B cell (primary cell): ENCODE data around the gene CC2D1B.

Experiments used
- EZH2 ChIP-seq: IDR thresholded peaks from 2 replicates; pipeline ENCODE4 v1.6.1; 2012; ENCODE audit warnings: borderline replicate concordance, low read depth, mild to moderate bottlenecking, moderate library complexity, low read length; ENCODE audit not compliant: insufficient read depth, poor library complexity, severe bottlenecking
- TF ChIP-seq, protein P1 (sequence below): fragments of 200-600 bp; IDR thresholded peaks from one replicate; pipeline ENCODE4 v1.8.0; 2022; ENCODE audit warnings: antibody characterized with exemption, mild to moderate bottlenecking

DNA sequence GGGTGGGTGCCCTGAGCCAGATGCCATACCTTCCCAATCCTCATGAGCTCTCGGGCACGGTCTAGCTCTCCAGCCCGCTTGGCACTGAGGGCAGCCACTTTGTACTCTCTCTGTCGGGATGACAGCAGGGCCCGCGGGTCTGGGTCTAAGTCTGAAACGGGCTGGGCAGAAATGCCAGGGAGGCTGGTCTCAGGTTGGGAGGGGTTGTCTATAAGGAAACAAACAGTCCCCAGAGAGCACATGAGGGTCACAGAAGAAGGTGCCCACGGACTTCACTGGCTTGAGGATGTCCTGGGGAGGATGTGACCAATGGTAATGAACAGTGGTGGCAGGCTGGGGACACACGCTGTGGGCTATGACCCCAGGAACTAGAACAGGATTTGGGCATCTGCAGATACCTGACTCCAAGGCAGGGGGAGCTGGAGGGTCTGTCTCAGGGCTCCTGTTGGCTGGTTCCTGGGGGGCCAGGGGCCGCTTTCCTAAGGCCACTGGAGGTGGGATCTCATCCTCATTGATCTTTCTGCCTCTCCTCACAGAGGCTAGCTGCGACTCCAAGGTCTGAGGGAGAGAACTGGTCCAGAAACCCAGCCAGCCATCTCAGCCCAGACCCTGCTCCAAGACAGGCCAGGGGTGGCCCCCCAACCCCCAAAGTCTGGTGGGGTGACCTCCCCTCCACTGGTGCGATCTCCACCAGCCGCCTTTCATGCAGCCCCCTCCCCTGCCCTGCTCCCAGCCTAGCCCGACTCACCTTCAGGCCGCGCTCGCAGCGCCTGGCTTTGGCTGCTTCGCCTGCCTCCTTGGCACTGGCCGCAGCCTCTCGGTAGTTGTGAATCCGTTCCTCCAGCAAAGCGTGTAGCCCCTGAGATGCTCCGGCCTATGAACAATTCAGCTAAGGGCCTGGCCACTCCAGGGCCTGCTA, 6.1 kb downstream of the CC2D1B start:
- TF ChIP-seq, protein P1, sequence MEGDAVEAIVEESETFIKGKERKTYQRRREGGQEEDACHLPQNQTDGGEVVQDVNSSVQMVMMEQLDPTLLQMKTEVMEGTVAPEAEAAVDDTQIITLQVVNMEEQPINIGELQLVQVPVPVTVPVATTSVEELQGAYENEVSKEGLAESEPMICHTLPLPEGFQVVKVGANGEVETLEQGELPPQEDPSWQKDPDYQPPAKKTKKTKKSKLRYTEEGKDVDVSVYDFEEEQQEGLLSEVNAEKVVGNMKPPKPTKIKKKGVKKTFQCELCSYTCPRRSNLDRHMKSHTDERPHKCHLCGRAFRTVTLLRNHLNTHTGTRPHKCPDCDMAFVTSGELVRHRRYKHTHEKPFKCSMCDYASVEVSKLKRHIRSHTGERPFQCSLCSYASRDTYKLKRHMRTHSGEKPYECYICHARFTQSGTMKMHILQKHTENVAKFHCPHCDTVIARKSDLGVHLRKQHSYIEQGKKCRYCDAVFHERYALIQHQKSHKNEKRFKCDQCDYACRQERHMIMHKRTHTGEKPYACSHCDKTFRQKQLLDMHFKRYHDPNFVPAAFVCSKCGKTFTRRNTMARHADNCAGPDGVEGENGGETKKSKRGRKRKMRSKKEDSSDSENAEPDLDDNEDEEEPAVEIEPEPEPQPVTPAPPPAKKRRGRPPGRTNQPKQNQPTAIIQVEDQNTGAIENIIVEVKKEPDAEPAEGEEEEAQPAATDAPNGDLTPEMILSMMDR: no peak
- no peak for TF ChIP-seq EZH2
